BJ (cell line): ENCODE measurements around the gene ERN2. TPM values are rescaled to one million over a fixed set of nuclear protein-coding genes. Genes with fewer than 3 reads are reported as not detected.

ENCODE experiments used
- CTCF ChIA-PET: fragments of 350-600 bp; formaldehyde crosslinking; extraction: SDS; loops from one replicate; lab custom pipeline; 2021; ENCODE audit warnings: antibody characterized with exemption, inconsistent platforms; lab: Yijun Ruan, JAX
- POLR2A ChIA-PET: fragments of 300-600 bp; sonication (Branson Sonifier 250); formaldehyde crosslinking; extraction: SDS; loops from one replicate; lab custom pipeline; 2021; ENCODE audit warnings: antibody characterized with exemption; lab: Charles Lee
- DNase-seq: peaks from one replicate; pipeline ENCODE4 v3.0.0-alpha.2; 2011; ENCODE audit warnings: low read depth
- H3K27me3 ChIP-seq: 2 replicates; pipeline ENCODE4 v1.6.0; 2011; ENCODE audit warnings: low read length; ENCODE audit not compliant: control insufficient read depth, insufficient read depth
- H3K36me3 ChIP-seq: 2 replicates; pipeline ENCODE4 v1.5.1; 2011; ENCODE audit warnings: low read length; ENCODE audit not compliant: control insufficient read depth, insufficient read depth
- H3K4me3 ChIP-seq: 2 replicates; pipeline ENCODE4 v1.5.1; 2011; ENCODE audit warnings: low read depth, mild to moderate bottlenecking, control low read depth, low read length
- CTCF ChIP-seq: IDR thresholded peaks from 2 replicates; pipeline ENCODE4 v1.5.1; 2011; ENCODE audit warnings: low read depth, mild to moderate bottlenecking, control low read depth, inconsistent platforms, low read length, moderate library complexity; ENCODE audit not compliant: insufficient read depth
- polyA plus RNA-seq: library from polyadenylated mRNA; depleted of rRNA; stranded (reverse); fragments of >200 nt; gene quantifications from 2 replicates; pipeline ENCODE4 v1.2.3, GENCODE V29; 2011

Gene ERN2
- polyA plus RNA-seq, 1 experiment, result 0.23 TPM

GRCh38 chr16:23700509-23700908 lies 12.5 kb downstream of the ERN2 start:
- Histone ChIP-seq H3K4me3 (no peak overlapping the region), H3K27me3 (no peaks in the 10 kb centered on the region), H3K36me3 (no peaks in the 10 kb centered on the region)
- TF ChIP-seq CTCF, result no peak
- DNase-seq, result no peak
- ChIA-PET POLR2A (no interaction called here), CTCF (interaction anchor here (1.2 to 1.4 kb wide), 2 partner anchors 9 to 28 kb away, joined by 3 to 4 read pairs; no protein-coding TSS in a partner anchor)

- POLR2A ChIA-PET, result no interaction called here
- Histone ChIP-seq H3K27me3 (no peaks in the 10 kb centered on the region), H3K4me3 (no peak overlapping the region), H3K36me3 (no peaks in the 10 kb centered on the region)
- CTCF ChIA-PET, result interaction anchor here (1.2 to 1.4 kb wide), 2 partner anchors 10 to 28 kb away, joined by 3 to 4 read pairs; no protein-coding TSS in a partner anchor
- no peak for DNase-seq
- TF ChIP-seq CTCF, result no peak
Observed at GRCh38 chr16:23700093-23700492, 12.9 kb downstream of the ERN2 start.

GRCh38 chr16:23699100-23699499 lies 13.9 kb downstream of the ERN2 start:
- Histone ChIP-seq H3K36me3 (no peaks in the 10 kb centered on the region), H3K27me3 (no peaks in the 10 kb centered on the region), H3K4me3 (no peak overlapping the region)
- ChIA-PET POLR2A (no interaction called here), CTCF (no interaction called here)
- no peak for DNase-seq
- no peak for TF ChIP-seq CTCF

GRCh38 chr16:23695756-23696155 lies 17.3 kb downstream of the ERN2 start:
- Histone ChIP-seq H3K4me3 (no peak overlapping the region), H3K36me3 (peaks cover 6% of the 10 kb centered on the region), H3K27me3 (no peaks in the 10 kb centered on the region)
- TF ChIP-seq CTCF, result no peak
- ChIA-PET POLR2A (no interaction called here), CTCF (interaction anchor here (1.5 kb wide), 1 partner anchor 18 kb away, joined by 4 read pairs; the partner anchor contains the start of gene PLK1)
- DNase-seq, result no peak

GRCh38 chr16:23694644-23695373 lies 18.2 kb downstream of the ERN2 start:
- CTCF ChIA-PET, result interaction anchor here (0.5 to 1.7 kb wide), 5 partner anchors 8 to 33 kb away, joined by 3 to 7 read pairs (median 4); partner anchors contain the start of gene PLK1
- no peak for TF ChIP-seq CTCF
- Histone ChIP-seq H3K36me3 (peaks cover 9% of the 10 kb centered on the region), H3K4me3 (no peak overlapping the region), H3K27me3 (no peaks in the 10 kb centered on the region)
- POLR2A ChIA-PET, result no interaction called here
- no peak for DNase-seq
